DOHH2 (cell line): ENCODE measurements around the gene KRTAP10-2.

Source experiments
- EZH2phosphoT487 ChIP-seq: fragments of 200-600 bp; sonication (generic); IDR thresholded peaks from 2 replicates; pipeline ENCODE4 v1.6.1; 2017; ENCODE audit warnings: borderline replicate concordance, mild to moderate bottlenecking, antibody characterized with exemption, low read length, moderate library complexity, mixed read lengths
- TF ChIP-seq, protein P1 (sequence below): fragments of 200-600 bp; sonication (generic); IDR thresholded peaks from one replicate; pipeline ENCODE4 v1.5.1; 2014; ENCODE audit warnings: antibody characterized with exemption, mild to moderate bottlenecking, low read depth, low read length; ENCODE audit not compliant: poor library complexity, severe bottlenecking

DNA sequence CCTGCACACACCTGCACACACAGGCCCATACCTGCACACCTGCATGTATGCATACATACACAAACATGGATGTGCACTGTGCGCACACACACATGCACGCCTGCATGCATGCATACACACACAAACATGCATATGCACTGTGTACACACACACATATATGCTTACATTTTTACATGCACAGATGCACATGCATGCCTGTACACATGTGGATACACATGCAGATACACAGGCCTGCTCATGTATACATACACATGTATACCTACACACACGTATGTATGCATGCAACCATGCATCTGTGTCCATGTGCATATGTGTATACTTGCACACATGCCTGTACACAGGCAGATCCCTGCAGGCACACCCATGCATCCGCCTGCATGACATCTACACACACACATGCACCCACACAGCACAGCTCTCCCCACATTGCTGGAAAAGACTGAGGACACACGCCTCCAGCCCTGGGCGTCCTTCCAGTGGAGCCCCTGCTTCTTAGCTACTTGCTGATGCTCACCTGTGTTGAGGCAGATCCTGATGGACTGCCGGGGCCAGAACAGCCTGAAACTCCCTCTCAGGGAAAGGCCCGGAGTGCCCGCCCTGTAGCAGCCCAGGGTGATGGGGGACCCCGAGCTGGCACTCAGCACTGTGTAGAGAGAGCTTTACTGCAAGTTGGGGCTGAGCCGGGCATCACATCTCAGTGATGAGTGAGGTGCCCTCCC is 39.9 kb downstream of the KRTAP10-2 start:
- TF ChIP-seq, protein P1, sequence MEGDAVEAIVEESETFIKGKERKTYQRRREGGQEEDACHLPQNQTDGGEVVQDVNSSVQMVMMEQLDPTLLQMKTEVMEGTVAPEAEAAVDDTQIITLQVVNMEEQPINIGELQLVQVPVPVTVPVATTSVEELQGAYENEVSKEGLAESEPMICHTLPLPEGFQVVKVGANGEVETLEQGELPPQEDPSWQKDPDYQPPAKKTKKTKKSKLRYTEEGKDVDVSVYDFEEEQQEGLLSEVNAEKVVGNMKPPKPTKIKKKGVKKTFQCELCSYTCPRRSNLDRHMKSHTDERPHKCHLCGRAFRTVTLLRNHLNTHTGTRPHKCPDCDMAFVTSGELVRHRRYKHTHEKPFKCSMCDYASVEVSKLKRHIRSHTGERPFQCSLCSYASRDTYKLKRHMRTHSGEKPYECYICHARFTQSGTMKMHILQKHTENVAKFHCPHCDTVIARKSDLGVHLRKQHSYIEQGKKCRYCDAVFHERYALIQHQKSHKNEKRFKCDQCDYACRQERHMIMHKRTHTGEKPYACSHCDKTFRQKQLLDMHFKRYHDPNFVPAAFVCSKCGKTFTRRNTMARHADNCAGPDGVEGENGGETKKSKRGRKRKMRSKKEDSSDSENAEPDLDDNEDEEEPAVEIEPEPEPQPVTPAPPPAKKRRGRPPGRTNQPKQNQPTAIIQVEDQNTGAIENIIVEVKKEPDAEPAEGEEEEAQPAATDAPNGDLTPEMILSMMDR = no peak
- TF ChIP-seq EZH2phosphoT487 = no peak
